Measurements from ENCODE around the gene GNAI3.
A peak's percentile ranks its signal among the peaks of the same experiment; 100 is the strongest.

GNAI3 gene

GRCh38 chr1:109603229-109603628 lies 54.8 kb downstream of the GNAI3 start:
- no peak for DNase-seq

- no peak for DNase-seq
Measured at GRCh38 chr1:109605381-109605780, 57.0 kb downstream of the GNAI3 start.

DNA sequence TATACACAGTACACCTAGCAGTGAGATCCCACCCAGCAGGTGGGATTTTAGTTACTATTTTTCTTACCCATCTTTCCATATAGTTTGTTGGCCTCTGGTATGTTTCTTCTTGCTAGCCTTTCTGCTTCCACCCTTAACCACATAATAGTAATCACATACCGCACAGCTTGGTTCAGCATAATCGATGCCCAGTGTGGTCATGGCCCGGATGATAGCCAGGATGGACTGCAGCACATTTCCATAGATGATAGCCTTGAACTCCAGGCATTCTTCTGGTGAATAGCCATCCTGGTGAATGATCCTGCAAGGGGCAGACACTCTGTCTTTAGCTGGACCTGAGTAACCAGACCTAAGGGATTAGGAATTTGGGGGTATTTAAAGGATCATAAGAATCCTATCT lies 61.5 kb downstream of the GNAI3 start:
- no peak for DNase-seq

- DNase-seq: no peak
Measured at GRCh38 chr1:109610609-109611307, 62.3 kb downstream of the GNAI3 start.

DNA sequence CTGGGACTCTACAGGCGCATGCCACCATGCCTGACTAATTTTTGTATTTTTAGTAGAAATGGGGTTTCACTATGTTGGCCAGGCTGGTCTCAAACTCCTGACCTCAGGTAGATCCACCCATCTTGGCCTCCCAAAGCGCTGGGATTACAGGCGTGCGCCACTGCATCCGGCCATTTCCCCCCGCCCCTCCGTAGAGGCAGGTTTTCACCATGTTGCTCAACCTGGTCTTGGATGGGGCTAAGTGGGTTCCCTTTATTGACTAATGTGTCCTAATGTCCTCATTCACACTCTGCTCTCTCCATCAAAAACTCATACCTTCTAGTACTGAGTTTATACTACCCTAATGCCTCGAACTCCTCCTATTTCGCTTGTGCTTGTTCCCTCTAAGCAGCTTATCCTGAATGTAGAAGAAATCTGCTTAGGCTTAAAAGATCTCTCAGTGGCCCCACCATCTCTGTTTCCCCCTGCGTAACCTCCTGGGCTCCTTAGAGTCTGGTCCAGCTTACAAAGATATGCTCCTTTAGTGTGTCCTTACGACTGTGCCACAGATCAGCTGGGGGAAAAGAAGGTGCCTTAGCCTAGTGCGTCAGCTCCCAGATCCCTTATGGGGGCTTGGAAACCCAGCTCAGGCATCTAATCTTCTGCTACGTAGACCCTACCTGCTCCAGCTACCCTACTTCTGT lies 63.0 kb downstream of the GNAI3 start:
- no peak for DNase-seq

DNA sequence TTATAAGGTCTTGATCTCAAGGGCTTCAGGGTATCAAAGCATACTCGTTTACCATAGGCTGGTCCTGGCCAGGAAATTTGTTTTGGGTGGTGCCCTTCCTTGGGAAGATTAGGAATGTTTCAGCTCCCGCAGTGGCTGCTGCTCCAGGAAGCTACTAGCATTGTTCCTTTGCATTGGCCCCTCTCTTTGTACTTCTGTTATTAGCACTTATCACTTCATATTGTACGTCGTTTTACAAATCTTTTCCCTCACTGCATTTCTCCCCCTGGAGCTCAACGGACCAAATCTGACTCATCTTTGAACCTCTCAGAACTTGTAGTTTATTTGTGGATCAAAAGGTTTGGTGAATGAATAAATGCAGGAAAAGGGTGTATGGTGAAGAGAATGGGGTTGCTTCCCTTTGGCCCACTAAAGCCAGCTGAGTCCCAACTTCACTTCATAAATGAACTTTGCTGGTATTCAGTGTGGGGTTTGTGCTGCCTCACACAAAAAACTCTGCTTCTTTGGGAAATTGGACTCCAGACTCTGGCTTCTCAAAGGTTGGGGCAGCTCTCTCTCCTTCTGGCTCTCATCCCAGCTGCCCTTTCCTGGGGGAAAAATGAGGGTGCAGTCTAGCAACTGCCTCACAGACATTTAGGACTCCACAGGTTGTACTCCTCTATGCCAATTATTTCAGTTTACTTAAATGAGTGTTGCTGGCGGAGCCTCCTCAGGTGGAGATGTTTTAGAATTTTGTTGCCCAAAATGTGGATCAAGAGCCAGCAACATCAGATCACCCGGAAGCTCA lies 65.1 kb downstream of the GNAI3 start:
- DNase-seq: no peak

DNA sequence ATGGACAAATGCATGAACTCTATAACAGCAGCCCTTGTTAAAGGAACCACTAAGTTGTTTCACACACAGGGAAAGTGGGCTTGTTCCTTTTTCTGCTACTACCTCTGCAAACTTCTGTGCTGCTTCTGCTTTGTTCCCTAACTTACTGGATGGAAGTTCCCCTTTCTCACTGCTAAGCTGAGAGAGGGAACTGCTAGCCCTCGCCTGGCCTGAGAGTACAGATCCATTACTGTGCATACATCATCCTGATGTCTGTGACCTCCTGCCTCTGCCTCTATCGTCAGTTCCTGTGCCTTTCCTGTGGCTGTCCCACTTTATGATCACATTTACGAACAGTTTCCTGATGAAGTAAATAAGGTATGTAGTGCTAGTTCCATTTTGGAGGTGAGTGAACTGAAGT lies 67.5 kb downstream of the GNAI3 start:
- no peak for DNase-seq

- no peak for DNase-seq
Measured at GRCh38 chr1:109616391-109616790, 68.0 kb downstream of the GNAI3 start.

- DNase-seq: no peak
Measured at GRCh38 chr1:109617291-109617801, 68.9 kb downstream of the GNAI3 start.

DNA sequence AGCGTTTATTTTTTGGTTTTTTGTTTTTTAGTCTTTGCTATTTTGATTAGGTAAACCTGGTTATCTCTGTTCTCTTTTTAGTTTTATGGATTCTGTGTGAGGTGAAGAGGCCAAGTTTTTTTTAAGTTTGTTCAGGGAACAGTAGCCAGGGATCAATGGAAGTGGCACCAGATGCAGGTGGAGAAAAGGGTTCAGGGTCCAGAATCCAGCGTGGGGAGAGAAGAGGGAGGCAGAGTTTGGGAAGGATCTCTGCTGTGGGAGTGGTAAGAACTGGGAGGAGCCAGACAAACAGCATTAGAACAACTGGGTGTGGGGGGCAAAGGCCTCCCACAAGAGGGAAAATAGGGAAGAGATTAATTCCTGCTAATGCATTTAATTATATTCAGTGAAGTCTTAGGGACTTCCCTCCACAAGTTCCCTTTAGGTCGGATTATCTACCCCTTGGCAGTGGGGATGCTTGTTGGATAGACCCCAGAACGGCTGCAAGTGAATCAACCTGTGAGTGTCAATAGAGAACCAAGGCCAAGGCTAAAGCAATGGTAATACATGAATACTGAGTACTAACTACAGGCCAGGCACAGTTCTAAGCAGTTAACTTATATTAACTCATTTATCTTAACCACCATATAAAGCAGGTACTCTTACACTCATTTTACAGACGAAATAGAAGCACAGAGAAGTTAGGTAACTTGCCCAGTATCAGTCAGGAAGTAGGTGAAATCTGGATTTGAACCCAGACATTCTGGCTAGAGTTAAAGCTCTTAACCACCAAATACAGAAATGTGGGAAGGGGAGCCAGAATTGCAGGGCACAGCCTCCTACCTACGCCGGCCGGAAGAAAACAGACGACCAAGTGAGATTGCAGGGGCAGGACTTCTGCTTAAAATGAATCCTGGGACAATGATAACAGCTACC lies 70.5 kb downstream of the GNAI3 start:
- DNase-seq: no peak

DNA sequence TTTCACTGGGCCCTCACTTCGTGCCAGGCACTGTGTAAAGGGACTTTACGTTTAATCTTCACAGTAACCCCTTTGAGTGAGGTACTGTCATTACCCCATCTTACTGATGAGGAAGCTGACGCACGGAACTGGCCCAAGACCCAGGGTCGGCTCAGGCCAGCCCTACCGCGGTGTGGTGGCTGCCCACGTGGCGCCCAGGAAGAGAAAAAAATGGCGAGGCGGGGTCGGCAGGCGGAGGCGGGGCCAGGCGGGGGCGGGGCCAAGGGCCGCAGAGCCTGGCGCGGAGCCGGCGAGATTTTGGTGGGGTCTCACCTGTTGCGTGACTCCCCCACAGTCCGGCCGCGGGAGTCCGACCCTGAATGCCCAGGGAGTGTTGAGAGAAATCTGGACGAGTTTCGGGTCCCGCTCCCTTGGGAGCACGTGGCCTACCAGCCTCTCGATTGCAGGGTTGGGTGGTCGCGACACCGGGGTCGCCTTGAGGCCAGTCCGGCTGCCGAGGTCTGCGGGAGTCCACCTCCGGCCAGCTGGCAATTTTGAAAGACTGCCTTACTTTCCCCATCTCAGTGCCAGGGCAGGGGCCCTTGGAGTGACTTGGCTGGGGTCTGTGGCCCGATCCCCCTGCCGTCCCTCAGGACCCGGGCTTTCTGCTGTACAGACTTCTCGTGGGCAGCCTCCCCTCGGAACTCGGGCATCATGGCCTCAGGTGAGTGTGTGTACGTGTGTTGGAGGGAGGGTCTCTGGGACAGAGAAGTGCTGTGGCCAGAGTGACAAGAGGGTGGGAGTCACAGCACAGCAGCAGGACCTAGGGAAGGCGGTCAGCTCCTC lies 71.4 kb downstream of the GNAI3 start, which contains the start of the genes AMPD2 and GNAT2:
TSS of gene AMPD2 (plus strand) at position 262 of the 825 bp plus-strand sequence. CDS start 1,339 bp downstream, outside the sequence.
TSS of gene GNAT2 (minus strand) at position 41 of the 825 bp plus-strand sequence. CDS start 6,746 bp downstream, outside the sequence.
- no peak for DNase-seq

DNA sequence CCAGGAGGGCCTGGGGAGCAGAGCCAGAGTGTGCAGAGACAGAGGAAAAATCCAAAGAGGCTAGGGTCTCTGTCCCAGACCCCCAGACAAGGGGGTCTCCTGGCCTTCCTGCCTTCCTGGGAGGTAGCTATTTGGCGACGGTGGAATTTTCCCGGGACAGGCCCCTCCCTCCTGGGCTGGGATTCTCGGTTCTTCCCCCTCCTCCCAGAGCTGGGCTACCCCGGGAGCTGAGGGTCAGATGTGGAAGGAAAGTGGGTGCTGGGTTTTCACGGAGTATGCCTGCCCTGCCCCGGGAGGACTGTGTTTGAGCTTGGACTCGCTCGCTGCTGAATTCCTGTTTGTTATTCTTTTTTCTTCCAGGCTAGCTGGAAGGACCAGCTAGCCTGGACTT lies 72.0 kb downstream of the GNAI3 start:
- no peak for DNase-seq

DNA sequence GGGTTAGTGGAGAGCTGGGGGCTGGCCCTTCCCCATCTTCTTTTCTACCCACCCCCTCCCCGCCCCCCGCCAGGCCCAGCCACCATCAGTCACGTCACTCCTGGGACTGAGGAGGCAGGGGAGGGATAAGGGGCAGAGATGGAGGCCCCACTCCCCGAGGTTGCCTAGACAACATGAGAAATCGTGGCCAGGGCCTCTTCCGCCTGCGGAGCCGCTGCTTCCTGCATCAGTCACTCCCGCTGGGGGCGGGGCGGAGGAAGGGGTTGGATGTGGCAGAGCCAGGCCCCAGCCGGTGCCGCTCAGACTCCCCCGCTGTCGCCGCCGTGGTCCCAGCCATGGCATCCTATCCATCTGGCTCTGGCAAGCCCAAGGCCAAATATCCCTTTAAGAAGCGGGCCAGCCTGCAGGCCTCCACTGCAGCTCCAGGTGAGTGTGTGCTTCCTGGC lies 72.4 kb downstream of the GNAI3 start:
- DNase-seq: peak; percentile 61

DNA sequence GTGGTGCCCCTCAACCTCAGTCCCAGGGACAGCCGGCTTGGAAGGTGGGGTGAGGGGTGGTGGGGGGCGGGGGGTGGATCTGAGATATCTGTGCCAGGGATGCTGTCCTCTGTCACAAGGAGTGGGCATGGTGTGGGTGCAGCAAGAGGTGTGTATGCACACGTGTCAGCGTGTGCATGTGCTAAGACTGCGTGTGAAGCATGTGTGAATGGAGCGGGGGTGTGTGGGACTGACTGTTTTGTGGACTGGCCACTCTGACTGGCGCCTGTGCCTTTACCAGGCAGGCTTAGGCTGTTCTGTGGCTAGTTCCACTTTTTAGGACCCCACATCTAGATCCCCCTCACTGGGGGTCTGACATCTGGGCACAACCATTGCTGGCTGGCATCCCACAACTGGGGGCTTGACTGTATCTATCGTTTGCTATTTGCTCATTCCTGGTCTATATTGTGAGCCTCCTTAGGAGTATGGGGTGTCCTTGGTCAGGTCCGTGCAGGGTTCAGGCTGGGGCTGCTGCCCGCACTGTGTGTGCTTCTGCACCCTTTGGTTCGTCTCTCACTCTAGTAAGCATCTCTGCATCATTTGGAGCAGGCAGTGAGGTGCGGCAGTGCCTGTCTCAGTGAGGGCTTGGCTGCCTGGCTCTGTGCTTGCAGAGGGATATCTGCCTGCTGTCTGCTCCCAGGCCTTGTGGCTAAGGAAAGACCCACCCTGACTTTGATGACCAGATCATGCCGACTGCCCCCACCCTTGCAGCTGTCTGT lies 73.1 kb downstream of the GNAI3 start:
- DNase-seq: no peak

DNA sequence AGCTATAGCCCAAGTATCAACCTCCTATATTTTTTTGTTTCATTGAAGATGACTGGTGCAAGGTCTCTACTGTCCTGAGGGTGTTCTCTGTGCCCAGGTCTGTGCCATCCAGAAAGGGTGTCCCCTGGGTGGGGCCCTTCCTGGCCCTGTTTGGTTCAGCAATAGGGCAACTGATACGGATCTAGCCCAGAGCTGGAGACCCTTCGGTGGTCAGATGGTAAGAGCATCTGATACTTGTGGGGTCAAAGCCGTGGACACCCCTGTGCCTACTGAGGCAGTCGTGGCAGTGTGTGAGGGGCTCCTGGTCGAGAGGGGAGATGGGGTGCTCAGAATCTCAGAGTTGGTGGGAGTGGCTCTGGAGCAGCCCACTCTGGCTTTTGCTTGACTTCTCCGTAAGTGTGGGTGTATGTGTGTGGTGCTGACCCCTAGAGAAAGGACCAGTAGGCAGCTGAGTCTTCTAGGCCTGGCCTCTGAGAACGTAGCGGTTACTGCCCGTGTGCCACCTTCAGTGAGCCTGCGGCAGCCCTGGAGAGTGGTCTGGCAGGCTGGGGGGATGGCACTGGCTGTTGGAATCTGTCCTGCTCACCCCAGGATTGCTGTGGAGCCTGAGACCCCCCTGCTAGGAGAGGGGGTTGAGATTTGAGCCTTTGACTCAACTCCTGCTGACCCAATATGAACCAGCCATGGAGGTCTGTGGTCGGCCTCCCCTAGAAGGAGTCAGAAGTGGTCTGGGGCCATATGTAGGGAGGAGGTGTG lies 73.9 kb downstream of the GNAI3 start:
- no peak for DNase-seq

GRCh38 chr1:109622895-109623294 lies 74.5 kb downstream of the GNAI3 start:
- DNase-seq: no peak

DNA sequence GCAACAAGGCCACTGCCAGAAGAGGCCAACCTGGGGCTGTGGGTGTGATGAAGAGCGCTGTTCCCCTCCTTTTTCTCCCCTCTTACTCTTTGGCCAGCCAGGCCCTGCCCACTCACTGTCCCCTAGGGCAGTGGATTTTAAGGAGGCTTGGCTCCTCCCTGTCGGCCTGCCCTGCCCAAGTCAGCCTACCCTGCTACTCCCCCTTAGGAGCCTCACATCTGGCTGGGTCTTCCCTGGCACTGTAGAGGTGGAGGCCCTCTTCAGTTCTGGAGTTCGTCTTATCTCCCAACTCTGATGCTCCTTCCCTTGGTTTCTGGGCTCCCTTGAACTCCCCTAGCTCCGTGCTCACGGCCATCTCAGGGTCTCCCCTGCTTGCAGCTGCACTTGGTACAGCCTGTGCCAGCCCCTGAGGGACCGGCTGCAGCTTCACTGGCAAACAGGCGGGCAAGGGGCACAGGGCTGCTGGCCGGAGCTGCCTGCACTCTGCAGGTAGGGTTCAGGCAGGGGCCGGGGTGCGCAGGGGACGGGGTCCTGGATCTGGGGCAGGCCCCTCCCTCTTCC lies 75.3 kb downstream of the GNAI3 start:
- DNase-seq: no peak

- no peak for DNase-seq
Measured at GRCh38 chr1:109624201-109625010, 76.0 kb downstream of the GNAI3 start.

Data from NCI-H1048 (cell line).